Cerebellar nuclear complex (tissue), 1 donor: Measurements from ENCODE around the gene WIPF2.
A peak's percentile ranks its signal among the peaks of the same experiment; 100 is the strongest.

Experiments
- DNase-seq, 2 experiments: peaks; one replicate each; lab custom pipeline; 2025; lab: John Stamatoyannopoulos, UW

WIPF2 gene

GRCh38 chr17:40315206-40315605 is 96.1 kb downstream of the WIPF2 start:
- DNase-seq: no peak

- DNase-seq: no peak
Observed at GRCh38 chr17:40315678-40316570, 96.8 kb downstream of the WIPF2 start.

- DNase-seq: no peak
Observed at GRCh38 chr17:40316571-40317344, 97.7 kb downstream of the WIPF2 start.

- no peak for DNase-seq
Observed at GRCh38 chr17:40317345-40317873, 98.3 kb downstream of the WIPF2 start.

- DNase-seq: peak; percentile 74 to 89
Observed at GRCh38 chr17:40317880-40318829, 99.1 kb downstream of the WIPF2 start.

- no peak for DNase-seq
Observed at GRCh38 chr17:40318830-40319391, 99.8 kb downstream of the WIPF2 start.

GRCh38 chr17:40319651-40320540 is 100.8 kb downstream of the WIPF2 start:
- DNase-seq: no peak

- no peak for DNase-seq
Observed at GRCh38 chr17:40320756-40321523, 101.8 kb downstream of the WIPF2 start.

- DNase-seq: no peak
Observed at GRCh38 chr17:40321524-40321929, 102.4 kb downstream of the WIPF2 start.

GRCh38 chr17:40321961-40322357 is 102.9 kb downstream of the WIPF2 start:
- peak in 1 of 2 experiments; percentile 27 for DNase-seq

GRCh38 chr17:40322358-40323315 is 103.5 kb downstream of the WIPF2 start:
- no peak for DNase-seq

GRCh38 chr17:40323391-40324381 is 104.6 kb downstream of the WIPF2 start:
- DNase-seq: no peak

GRCh38 chr17:40325156-40326013 is 106.3 kb downstream of the WIPF2 start:
- DNase-seq: no peak

GRCh38 chr17:40326014-40326831 is 107.1 kb downstream of the WIPF2 start:
- no peak for DNase-seq

GRCh38 chr17:40326832-40327199 is 107.7 kb downstream of the WIPF2 start:
- DNase-seq: no peak
